Tibial artery (tissue), 4 donors: Measurements from ENCODE around the gene MEN1.

Experiments
- DNase-seq, 2 donors: peaks; one replicate each; pipeline ENCODE4 v3.0.0-alpha.2; 2019
- H3K27ac ChIP-seq, 2 donors: fragments of 200-600 bp; sonication (generic) in 1 of 2; 1 replicate in 1 of 2; 2 replicates in 1 of 2; pipeline ENCODE4 v1.5.1; 2018 to 2019; ENCODE audit warnings: mild to moderate bottlenecking in 1 of 2
- H3K27me3 ChIP-seq, 2 donors: fragments of 200-600 bp; sonication (generic) in 1 of 2; one replicate each; pipeline versions ENCODE4 v1.5.1 to v1.6.0; 2016 to 2019
- H3K36me3 ChIP-seq, 3 donors: fragments of 200-600 bp; sonication (generic) in 2 of 3; one replicate each; pipeline ENCODE4 v1.5.1; 2016 to 2019; ENCODE audit warnings: mild to moderate bottlenecking in 2 of 3
- H3K4me1 ChIP-seq, 4 donors: fragments of 200-600 bp; sonication (generic) in 2 of 4; 1 replicate in 3 of 4; 2 replicates in 1 of 4; pipeline ENCODE4 v1.5.1; 2016 to 2019
- H3K4me3 ChIP-seq, 2 donors: fragments of 200-600 bp; sonication (generic) in 1 of 2; 1 replicate in 1 of 2; 2 replicates in 1 of 2; pipeline ENCODE4 v1.5.1; 2018 to 2019; ENCODE audit warnings: mild to moderate bottlenecking in 2 of 2
- H3K9me3 ChIP-seq, 3 donors: fragments of 200-600 bp; sonication (generic) in 1 of 3; one replicate each; pipeline ENCODE4 v1.5.1; 2016 to 2019
- CTCF ChIP-seq, 2 experiments: fragments of 200-600 bp in 1 of 2; fragments of 450-650 bp in 1 of 2; IDR thresholded peaks; one replicate each; pipeline ENCODE4 v1.5.1; 2017 to 2019; ENCODE audit warnings: antibody characterized with exemption in 2 of 2, mild to moderate bottlenecking in 1 of 2, moderate library complexity in 1 of 2
- intact Hi-C: fragments of 100-400 bp; cut with DNase I; formaldehyde crosslinking; loops from one replicate; pipeline ENCODE4 v1.15.0; 2023; ENCODE audit warnings: low total_unique reads

MEN1 gene

GRCh38 chr11:64765851-64766665 is 44.3 kb downstream of the MEN1 start:
- H3K27me3 ChIP-seq = no peaks in the 10 kb centered on the region
- TF ChIP-seq CTCF (IDR thresholded peaks at IDR 0.05) = no peak
- no peaks in the 10 kb centered on the region for H3K9me3 ChIP-seq
- DNase-seq = peak; percentile 20 to 67
- H3K27ac ChIP-seq = no peak overlapping the region
- peaks cover 0 to 58% (median 40%) of the 10 kb centered on the region in 4 donors for H3K4me1 ChIP-seq
- H3K4me3 ChIP-seq = no peak overlapping the region
- H3K36me3 ChIP-seq = peaks cover 74 to 87% (median 79%) of the 10 kb centered on the region in 3 donors
- intact Hi-C loops = no loop called here

- no peak for TF ChIP-seq CTCF (IDR thresholded peaks at IDR 0.05)
- DNase-seq = peak; percentile 20 to 67
- Histone ChIP-seq H3K27me3 (no peaks in the 10 kb centered on the region), H3K27ac (peak overlapping the region; percentile 61 to 93), H3K36me3 (peaks cover 68 to 80% (median 73%) of the 10 kb centered on the region in 3 donors), H3K4me1 (peaks cover under 1 to 61% (median 45%) of the 10 kb centered on the region in 4 donors), H3K4me3 (no peak overlapping the region), H3K9me3 (no peaks in the 10 kb centered on the region)
- intact Hi-C loops = no loop called here
Observed at GRCh38 chr11:64765291-64765850, 45.0 kb downstream of the MEN1 start.

- no peaks in the 10 kb centered on the region for H3K27me3 ChIP-seq
- H3K9me3 ChIP-seq = no peaks in the 10 kb centered on the region
- H3K4me1 ChIP-seq = peaks cover 7 to 66% (median 50%) of the 10 kb centered on the region in 4 donors
- no peak overlapping the region for H3K4me3 ChIP-seq
- peak overlapping the region; percentile 61 to 93 for H3K27ac ChIP-seq
- no peak for TF ChIP-seq CTCF (IDR thresholded peaks at IDR 0.05)
- H3K36me3 ChIP-seq = peaks cover 61 to 74% (median 66%) of the 10 kb centered on the region in 3 donors
- intact Hi-C loops = no loop called here
- peak in 1 of 2 donors; percentile 9 for DNase-seq
Observed at GRCh38 chr11:64764753-64765152, 45.6 kb downstream of the MEN1 start.

GRCh38 chr11:64764040-64764611 is 46.2 kb downstream of the MEN1 start:
- no peak overlapping the region for H3K4me3 ChIP-seq
- TF ChIP-seq CTCF (IDR thresholded peaks at IDR 0.05) = no peak
- peaks cover 55 to 68% (median 60%) of the 10 kb centered on the region in 3 donors for H3K36me3 ChIP-seq
- H3K27me3 ChIP-seq = no peaks in the 10 kb centered on the region
- peaks cover 8 to 72% (median 56%) of the 10 kb centered on the region in 4 donors for H3K4me1 ChIP-seq
- peak; percentile 16 to 63 for DNase-seq
- peak overlapping the region; percentile 61 to 93 for H3K27ac ChIP-seq
- no peaks in the 10 kb centered on the region for H3K9me3 ChIP-seq
- intact Hi-C loops = no loop called here

GRCh38 chr11:64763526-64764039 is 46.8 kb downstream of the MEN1 start:
- Histone ChIP-seq H3K9me3 (no peaks in the 10 kb centered on the region), H3K36me3 (peaks cover 50 to 63% (median 55%) of the 10 kb centered on the region in 3 donors), H3K27me3 (no peaks in the 10 kb centered on the region), H3K27ac (peak overlapping the region; percentile 61 to 93), H3K4me3 (no peak overlapping the region), H3K4me1 (peaks cover 8 to 77% (median 61%) of the 10 kb centered on the region in 4 donors)
- intact Hi-C loops = no loop called here
- no peak for TF ChIP-seq CTCF (IDR thresholded peaks at IDR 0.05)
- peak in 1 of 2 donors; percentile 63 for DNase-seq
